Esophagus mucosa (tissue), 1 donor: Measurements from ENCODE around the gene LARGE1. TPM values are rescaled to one million over a fixed set of nuclear protein-coding genes. Genes with fewer than 3 reads are reported as not detected.

ENCODE experiments used
- ATAC-seq: fragments of 200-7000 bp; cut with Tn5 transposase; one replicate; pipeline ENCODE4 v1.9.1; 2020
- total RNA-seq: library from RNA; stranded (reverse); gene quantifications from one replicate; pipeline ENCODE4 v1.2.4, GENCODE V29; 2023
- donor health status: DM: yes; HTN: yes; CAD: no.

The LARGE1 gene
- total RNA-seq, 1 donor from 2014 or later = 6.2 TPM

- no peak for ATAC-seq
These were observed 573.3 kb downstream of the LARGE1 start for GRCh38 chr22:33347002-33347401.

DNA sequence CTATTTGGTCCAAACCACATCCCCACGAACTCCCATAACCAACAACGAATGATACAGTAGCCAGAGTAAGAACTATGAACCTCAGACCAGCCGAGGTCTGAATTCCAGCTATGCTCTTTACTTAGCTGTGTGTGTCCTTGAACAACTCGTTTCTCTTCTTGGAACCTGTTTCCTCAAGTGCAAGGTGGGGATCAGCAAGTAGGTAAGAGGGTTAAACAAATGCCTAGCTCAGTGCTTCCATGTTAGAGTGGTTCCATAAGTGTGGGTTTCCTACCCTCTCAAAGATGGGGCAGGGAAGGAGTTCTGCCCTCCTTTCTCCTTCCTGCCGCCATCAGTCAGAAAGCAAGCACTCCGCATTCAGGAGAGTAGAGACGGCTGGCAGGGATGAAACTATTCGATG, 578.7 kb downstream of the LARGE1 start:
- ATAC-seq = no peak

GRCh38 chr22:33337524-33337923, 582.8 kb downstream of the LARGE1 start:
- peak; percentile 58 for ATAC-seq

DNA sequence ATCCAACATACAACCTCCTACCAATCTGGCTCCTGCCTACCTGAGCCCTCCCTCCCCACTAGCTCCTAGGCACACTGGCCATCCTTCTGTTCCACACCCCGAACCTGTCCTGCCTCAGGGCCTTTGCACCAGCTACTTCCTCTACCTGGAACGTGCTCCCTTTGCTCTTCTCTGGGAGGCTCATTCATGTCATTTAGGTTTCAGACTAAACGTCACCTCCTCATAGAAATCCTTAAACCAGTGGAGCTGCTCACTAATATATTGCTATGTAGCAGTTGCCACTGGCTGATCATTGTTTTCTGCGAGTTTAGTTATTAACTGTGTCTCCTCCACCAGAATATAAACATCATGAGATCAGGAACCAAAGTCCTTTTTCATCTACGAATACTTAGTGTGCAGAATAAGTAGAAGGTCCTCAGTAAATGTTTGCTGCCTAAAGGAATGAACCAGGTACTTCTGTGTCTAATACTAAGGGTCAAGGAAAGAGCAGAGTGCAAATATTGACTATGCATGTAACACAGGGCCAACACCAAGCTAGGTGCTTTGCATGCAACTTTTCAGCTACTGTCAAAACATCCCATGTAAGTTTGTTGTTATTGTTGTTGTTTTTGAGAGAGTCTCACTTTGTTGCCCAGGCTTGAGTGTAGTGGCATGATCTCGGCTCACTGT, 584.5 kb downstream of the LARGE1 start:
- ATAC-seq = no peak

DNA sequence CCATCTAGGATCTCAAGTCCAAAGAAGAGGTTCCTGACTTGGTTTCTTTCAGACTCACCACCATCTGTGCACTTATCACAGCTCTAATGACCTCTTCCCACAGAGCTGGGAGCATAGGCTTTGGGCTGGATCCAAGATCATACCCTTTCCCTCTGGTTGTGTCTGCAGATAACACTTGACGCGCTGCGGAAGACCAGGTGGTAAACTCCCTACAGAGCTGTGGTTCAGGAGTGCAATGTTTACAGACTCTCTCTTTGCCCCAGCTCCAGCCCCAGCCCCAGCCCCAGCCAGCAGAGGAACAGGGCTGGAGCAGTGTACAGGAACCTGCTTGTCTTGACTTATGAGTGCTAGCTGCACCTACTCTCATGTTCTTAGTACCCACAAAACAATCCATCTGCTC, 587.7 kb downstream of the LARGE1 start:
- no peak for ATAC-seq

GRCh38 chr22:33331017-33331416, 589.3 kb downstream of the LARGE1 start:
- no peak for ATAC-seq

DNA sequence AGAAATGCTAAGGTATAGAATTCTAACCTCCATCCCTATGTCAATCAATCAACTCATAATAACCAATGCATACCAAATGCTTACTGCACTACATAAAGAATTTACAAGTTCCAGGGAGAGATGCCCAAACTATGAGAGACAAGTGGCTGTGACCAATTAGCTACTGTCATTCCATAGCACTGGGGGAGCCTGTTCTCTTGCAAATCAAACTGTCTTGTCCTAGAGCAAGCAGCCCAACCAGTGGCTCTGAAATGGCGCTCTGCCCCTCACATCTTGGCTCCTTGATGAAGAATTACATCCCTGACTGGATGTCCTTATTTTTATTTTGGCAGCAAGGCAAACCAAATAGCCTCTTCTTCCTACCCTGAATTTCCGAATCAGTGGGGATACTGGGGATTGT, 589.7 kb downstream of the LARGE1 start:
- ATAC-seq = no peak

DNA sequence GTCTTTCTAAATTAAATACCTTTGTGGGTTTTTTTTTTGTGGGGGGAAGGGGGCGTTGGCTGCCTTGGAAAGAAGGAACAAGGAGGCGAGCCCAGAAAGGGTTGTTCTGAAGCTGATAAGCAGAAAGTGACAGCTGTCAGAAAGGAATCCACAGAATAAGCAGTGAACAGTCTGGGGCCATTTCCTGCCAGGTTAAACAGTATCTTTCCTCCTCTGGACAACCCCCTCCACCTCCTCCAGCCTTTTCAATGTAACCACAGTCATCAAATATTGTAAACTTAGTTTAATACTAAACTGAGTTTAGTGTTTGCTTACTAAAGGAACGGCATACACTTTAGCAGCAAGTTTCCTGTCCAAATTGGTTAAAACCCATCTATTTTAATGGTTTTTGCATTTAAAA, 590.9 kb downstream of the LARGE1 start:
- no peak for ATAC-seq

DNA sequence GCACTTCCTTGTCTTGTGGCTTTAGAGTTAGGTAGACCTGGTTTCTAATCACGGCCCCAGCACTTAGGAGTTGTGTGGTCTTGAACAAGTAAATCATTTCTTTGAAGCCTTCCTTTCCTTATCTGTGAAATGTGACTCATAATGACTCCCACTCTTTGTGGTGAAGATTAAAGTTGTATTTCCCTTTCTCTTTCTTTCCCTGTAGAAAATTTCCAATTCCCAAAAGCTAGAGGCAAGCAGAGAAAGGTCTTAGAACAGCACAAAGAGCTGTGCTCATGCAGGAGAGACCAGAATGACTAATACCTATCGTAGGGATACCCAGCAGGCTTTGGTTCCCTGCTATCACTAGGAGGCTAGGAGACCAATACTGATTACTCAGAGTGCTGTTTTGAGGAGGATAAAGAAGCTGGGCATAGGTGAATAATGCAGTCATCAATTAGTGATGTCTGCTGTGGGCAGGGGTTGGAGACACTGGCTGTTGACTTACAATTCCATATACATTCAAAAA, 591.4 kb downstream of the LARGE1 start:
- ATAC-seq = no peak

GRCh38 chr22:33327348-33327860, 592.9 kb downstream of the LARGE1 start:
- no peak for ATAC-seq

DNA sequence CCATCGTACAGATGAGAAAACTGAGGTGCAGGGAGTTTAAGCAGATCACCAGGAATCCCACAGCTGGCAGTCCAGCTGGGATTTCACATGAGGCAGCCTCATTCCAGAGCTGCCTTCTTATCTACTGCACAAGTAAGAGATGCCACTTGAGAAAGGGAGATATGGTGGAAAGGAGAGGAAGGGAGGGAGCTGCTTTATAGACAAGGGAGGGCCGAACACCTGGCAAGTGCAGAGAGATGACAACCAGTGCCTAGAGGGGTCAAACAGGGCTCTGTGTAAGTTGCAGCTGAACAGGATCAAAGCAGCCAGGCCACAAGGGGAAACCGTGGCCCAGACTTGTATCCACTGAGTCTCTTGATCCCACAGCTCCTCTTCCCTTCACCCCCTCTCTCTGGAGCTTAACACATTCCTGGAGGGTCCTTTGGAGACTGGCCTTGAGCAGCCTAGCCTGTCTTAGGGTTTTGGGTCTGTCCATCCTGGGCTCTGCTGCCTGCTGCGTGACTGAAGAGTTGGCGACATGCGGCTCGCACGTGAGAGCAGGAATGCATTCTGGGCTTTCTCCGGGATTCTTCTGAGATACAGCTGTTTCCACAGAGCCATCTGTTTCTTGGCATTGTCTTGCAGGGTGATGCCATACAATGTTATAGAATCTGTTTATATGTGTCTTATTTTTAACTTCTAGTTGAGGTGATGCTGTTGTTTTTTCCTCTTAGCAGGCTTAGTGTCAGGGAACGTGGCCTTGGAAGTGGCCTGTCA, 593.6 kb downstream of the LARGE1 start:
- no peak for ATAC-seq

GRCh38 chr22:33325232-33326004, 594.9 kb downstream of the LARGE1 start:
- peak; percentile 71 for ATAC-seq

DNA sequence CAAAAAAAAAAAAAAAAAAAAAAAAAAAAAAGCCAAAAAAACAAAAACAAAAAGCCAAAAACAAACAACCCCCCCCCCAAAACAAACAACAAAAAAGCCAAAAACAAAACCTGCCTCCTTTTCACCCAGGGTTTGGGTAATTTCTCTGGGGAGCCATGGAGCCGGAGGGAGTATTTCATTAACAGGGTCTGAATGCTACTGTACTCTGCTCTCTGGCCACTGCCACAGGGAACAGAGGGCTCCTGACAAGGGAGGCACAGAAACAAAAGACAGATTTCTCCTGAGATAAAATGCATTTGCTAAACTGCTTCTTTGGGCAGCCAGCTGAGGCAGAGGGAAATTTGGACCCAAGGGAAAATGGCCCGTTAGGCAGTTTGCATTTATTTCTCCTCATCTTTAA, 596.0 kb downstream of the LARGE1 start:
- no peak for ATAC-seq

- no peak for ATAC-seq
These were observed 598.8 kb downstream of the LARGE1 start for GRCh38 chr22:33321466-33321865.

DNA sequence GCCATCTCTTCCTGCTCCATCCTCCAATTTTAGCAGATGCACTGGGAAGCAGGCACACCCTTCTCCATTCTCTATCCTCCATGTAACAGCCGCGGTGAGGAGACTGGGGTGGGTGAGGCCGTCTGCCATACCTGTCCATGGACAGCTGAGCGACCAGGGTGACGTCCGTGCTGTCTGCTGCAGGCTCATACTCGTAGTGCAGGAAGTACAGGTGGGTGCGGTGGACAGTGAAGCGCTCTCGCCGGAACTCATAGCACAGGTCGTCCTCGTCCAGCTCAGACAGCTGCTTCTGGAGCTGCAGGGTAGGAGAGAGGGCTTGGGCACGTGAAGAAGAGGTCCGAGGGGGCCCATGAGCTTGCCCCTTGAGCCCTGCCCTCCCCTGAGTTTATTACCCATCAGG, 604.3 kb downstream of the LARGE1 start:
- no peak for ATAC-seq

- peak; percentile 70 for ATAC-seq
These were observed 605.2 kb downstream of the LARGE1 start for GRCh38 chr22:33315117-33315516.

DNA sequence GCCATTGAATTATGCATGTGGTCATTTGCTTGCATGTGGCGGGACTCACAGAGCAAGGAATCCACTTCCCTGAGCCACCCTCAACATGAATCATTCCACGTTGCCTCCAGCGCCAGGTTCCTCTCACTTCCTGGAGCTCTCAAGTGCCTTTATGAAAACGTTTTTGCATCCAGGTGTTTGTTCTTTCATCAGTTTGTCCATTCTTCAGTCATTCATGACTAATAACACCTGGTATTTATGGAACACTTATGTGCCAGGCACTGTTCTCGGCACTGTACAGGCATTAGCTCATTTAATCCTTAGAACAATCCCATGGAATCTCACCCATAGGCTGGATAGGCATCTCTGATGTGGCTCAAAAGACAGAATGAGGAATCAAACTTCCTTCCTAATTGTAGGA, 606.0 kb downstream of the LARGE1 start:
- ATAC-seq = peak; percentile 62

GRCh38 chr22:33303099-33303498, 617.2 kb downstream of the LARGE1 start:
- no peak for ATAC-seq

- no peak for ATAC-seq
These were observed 617.7 kb downstream of the LARGE1 start for GRCh38 chr22:33302549-33302948.

DNA sequence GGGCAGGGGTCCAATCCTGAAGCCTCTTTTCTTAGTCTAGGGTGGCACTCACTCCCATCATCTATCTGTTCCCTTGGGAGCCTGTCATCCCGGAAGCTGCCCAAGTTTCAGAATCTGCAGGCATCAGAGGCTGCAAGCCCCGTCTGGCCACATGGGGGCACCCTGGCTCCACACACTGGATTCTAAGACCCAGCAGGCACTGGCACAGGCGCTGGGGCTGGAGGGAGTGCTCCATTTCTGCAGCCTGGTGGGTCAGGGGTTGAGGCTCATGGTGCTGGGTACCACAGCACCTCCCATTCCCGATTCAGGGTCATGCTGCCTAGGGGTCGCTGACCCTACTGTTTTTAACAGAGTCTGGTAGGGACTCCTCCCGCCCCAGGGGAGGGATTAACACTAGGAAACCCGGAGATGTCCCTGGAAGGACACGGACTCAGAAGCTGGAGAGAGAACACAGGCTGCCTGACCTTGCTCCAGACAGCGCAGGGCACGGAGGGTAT, 618.2 kb downstream of the LARGE1 start:
- peak; percentile 89 for ATAC-seq

DNA sequence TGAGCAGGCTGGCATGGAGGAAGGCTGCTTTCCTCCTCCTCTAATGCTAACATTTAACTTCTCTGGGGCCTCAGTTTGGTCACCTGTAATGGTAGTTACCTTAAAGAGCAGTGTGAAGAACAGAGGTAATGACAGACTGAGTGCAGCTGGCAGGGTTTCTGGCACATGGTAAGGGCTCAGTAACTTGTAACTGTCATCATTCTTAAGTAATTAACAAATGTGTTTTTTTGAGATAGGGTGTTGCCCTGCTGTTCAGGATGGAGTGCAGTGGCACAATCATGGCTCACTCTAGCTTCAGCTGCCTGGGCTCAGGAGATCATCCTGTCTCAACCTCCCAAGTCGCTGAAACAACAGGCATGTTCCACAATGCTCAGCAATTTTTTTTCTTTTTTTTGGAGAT, 620.1 kb downstream of the LARGE1 start:
- no peak for ATAC-seq

GRCh38 chr22:33299245-33299956, 620.9 kb downstream of the LARGE1 start:
- ATAC-seq = peak; percentile 49
